B cell (primary cell): ENCODE results near the gene CPNE5. TPM values are rescaled to one million over a fixed set of nuclear protein-coding genes. Genes with fewer than 3 reads are reported as not detected.
A peak's percentile ranks its signal among the peaks of the same experiment; 100 is the strongest.

ENCODE experiments used
- ATAC-seq: fragments of 200-7000 bp; cut with Tn5 transposase; one replicate; pipeline ENCODE4 v1.10.0; 2021; ENCODE audit warnings: low read depth, mild to moderate bottlenecking, moderate number of reproducible peaks, moderate library complexity
- CTCF ChIA-PET: fragments of 350-600 bp; sonication (Branson Sonifier 250); formaldehyde crosslinking; loops from one replicate; lab custom pipeline; 2021; ENCODE audit warnings: antibody characterized with exemption, inconsistent platforms; lab: Charles Lee
- POLR2A ChIA-PET: fragments of 350-600 bp; sonication (Branson Sonifier 250); formaldehyde crosslinking; loops from one replicate; lab custom pipeline; 2021; ENCODE audit warnings: antibody characterized with exemption; lab: Charles Lee
- DNase-seq: peaks from one replicate; pipeline ENCODE4 v3.0.0; 2013
- H2AFZ ChIP-seq: 2 replicates; pipeline ENCODE4 v1.6.1; 2012; ENCODE audit warnings: mild to moderate bottlenecking, low read depth, low read length; ENCODE audit not compliant: insufficient read depth, poor library complexity, severe bottlenecking
- H3K27ac ChIP-seq, 2 donors: 1 replicate in 1 of 2; 2 replicates in 1 of 2; pipeline ENCODE4 v1.5.1; 2012 to 2013; ENCODE audit warnings: low read length in 2 of 2, mild to moderate bottlenecking in 2 of 2, moderate library complexity in 1 of 2
- H3K27me3 ChIP-seq, 4 experiments: fragments of 200-600 bp in 1 of 4; sonication (generic) in 1 of 4; replicated peaks in 1 of 4; 1 replicate in 2 of 4; 2 replicates in 2 of 4; pipeline versions ENCODE4 v1.6.1 to v1.7.0; 2013 to 2016; ENCODE audit warnings: low read length in 3 of 4, mild to moderate bottlenecking in 2 of 4, mixed read lengths in 1 of 4, moderate library complexity in 1 of 4; ENCODE audit not compliant: insufficient read depth in 4 of 4, control insufficient read depth in 3 of 4; ENCODE audit errors: control extremely low read depth in 1 of 4
- H3K36me3 ChIP-seq, 2 experiments: replicated peaks in 1 of 2; 1 replicate in 1 of 2; 2 replicates in 1 of 2; pipeline versions ENCODE4 v1.6.1 to v1.7.1; 2013; ENCODE audit warnings: low read length in 1 of 2; ENCODE audit not compliant: insufficient read depth in 2 of 2, control insufficient read depth in 1 of 2; ENCODE audit errors: control extremely low read depth in 1 of 2, extremely low read depth in 1 of 2
- H3K4me1 ChIP-seq, 2 donors: fragments of 200-600 bp in 1 of 2; sonication (generic) in 1 of 2; 1 replicate in 1 of 2; 2 replicates in 1 of 2; pipeline versions ENCODE4 v1.5.1 to v1.6.1; 2013 to 2017; ENCODE audit warnings: low read length in 2 of 2; ENCODE audit not compliant: control insufficient read depth in 2 of 2, insufficient read depth in 2 of 2
- H3K4me2 ChIP-seq: replicated peaks from 2 replicates; pipeline ENCODE3; 2012; ENCODE audit warnings: mild to moderate bottlenecking, low read depth, low read length; ENCODE audit not compliant: poor library complexity, severe bottlenecking
- H3K4me3 ChIP-seq, 5 experiments: fragments of 200-600 bp in 1 of 5; sonication (generic) in 1 of 5; 1 replicate in 3 of 5; 2 replicates in 2 of 5; pipeline versions ENCODE4 v1.5.1 to v1.7.0; 2011 to 2016; ENCODE audit warnings: low read length in 4 of 5, mild to moderate bottlenecking in 4 of 5, low read depth in 2 of 5, control low read depth in 1 of 5, moderate library complexity in 1 of 5; ENCODE audit not compliant: insufficient read depth in 1 of 5; ENCODE audit errors: control extremely low read depth in 1 of 5, extremely low read depth in 1 of 5
- H3K79me2 ChIP-seq: fragments of 200-600 bp; sonication (generic); one replicate; pipeline ENCODE4 v1.6.0; 2016; ENCODE audit warnings: low read length; ENCODE audit not compliant: control insufficient read depth, insufficient read depth
- H3K9ac ChIP-seq: fragments of 200-600 bp; sonication (generic); 2 replicates; pipeline ENCODE4 v1.6.1; 2017; ENCODE audit warnings: mild to moderate bottlenecking, low read length, moderate library complexity
- H3K9me3 ChIP-seq, 3 donors: one replicate each; pipeline versions ENCODE4 v1.6.1 to v1.7.1; 2013; ENCODE audit warnings: low read length in 2 of 3; ENCODE audit not compliant: control insufficient read depth in 2 of 3, insufficient read depth in 1 of 3; ENCODE audit errors: control extremely low read depth in 1 of 3
- H4K20me1 ChIP-seq: 2 replicates; pipeline ENCODE4 v1.6.0; 2012; ENCODE audit warnings: mild to moderate bottlenecking, low read length; ENCODE audit not compliant: insufficient read depth, control insufficient read depth, poor library complexity, severe bottlenecking
- H3K27ac Mint-ChIP-seq: one replicate; pipeline ENCODE4 v1.8.0; 2021; ENCODE audit warnings: mixed read lengths
- H3K27me3 Mint-ChIP-seq: one replicate; pipeline ENCODE4 v1.8.0; 2021; ENCODE audit warnings: mixed read lengths
- H3K4me1 Mint-ChIP-seq: one replicate; pipeline ENCODE4 v1.8.0; 2021; ENCODE audit warnings: mixed read lengths
- H3K4me3 Mint-ChIP-seq: one replicate; pipeline ENCODE4 v1.8.0; 2021; ENCODE audit warnings: mixed read lengths
- H3K9me3 Mint-ChIP-seq: one replicate; pipeline ENCODE4 v1.8.0; 2022; ENCODE audit warnings: mixed read lengths; ENCODE audit not compliant: insufficient read depth
- EZH2 ChIP-seq: IDR thresholded peaks from 2 replicates; pipeline ENCODE4 v1.6.1; 2012; ENCODE audit warnings: borderline replicate concordance, low read depth, mild to moderate bottlenecking, moderate library complexity, low read length; ENCODE audit not compliant: insufficient read depth, poor library complexity, severe bottlenecking
- WGBS: methylation state at CpG from one replicate; pipeline ENCODE4 v1.1.5; 2013; ENCODE audit warnings: missing lambda C conversion rate; ENCODE audit not compliant: insufficient coverage; 5-methylcytosine and 5-hydroxymethylcytosine counted together
- intact Hi-C: fragments of 100-400 bp; cut with micrococcal nuclease; formaldehyde crosslinking; loops from one replicate; pipeline ENCODE4 v1.10.0; 2022
- polyA plus RNA-seq: library from polyadenylated mRNA; depleted of rRNA; stranded (reverse); fragments of >200 nt; gene quantifications from 2 replicates; pipeline ENCODE4 v1.2.3, GENCODE V29; 2012
- total RNA-seq, 2 donors: library from RNA; stranded (reverse); fragments of 120-200 nt in 1 of 2; gene quantifications; 1 replicate in 1 of 2; 2 replicates in 1 of 2; pipeline versions ENCODE4 v1.2.3 to v1.2.4, GENCODE V29; 2013 to 2022
- TF ChIP-seq, protein P1 (sequence below): fragments of 200-600 bp; IDR thresholded peaks from one replicate; pipeline ENCODE4 v1.8.0; 2022; ENCODE audit warnings: antibody characterized with exemption, mild to moderate bottlenecking

CPNE5 gene
- total and polyA plus RNA-seq, 2 donors (not counting 1 experiment from before 2014, with no cell fraction given), result 49.8 to 357 TPM

GRCh38 chr6:36739947-36740817 lies 99.1 kb downstream of the CPNE5 start:
- Histone ChIP-seq H3K4me1 (peaks cover 66 to 86% of the 10 kb centered on the region in 2 donors), H3K79me2 (peaks cover 5% of the 10 kb centered on the region), H4K20me1 (no peaks in the 10 kb centered on the region), H3K4me3 (no peak overlapping the region), H2AFZ (no peak overlapping the region), H3K4me2 (peak overlapping the region; percentile 47), H3K9me3 (peaks cover 0 to 2% (median 0%) of the 10 kb centered on the region in 3 donors), H3K9ac (no peak overlapping the region), H3K27ac (peak overlapping the region; percentile 46 to 53), H3K36me3 (peaks cover 0 to 46% of the 10 kb centered on the region in 2 experiments), H3K27me3 (no peaks in the 10 kb centered on the region)
- H3K27me3 Mint-ChIP-seq, result no peaks in the 10 kb centered on the region
- WGBS, result 65% methylated on average over 9 of the region's 13 CpGs
- ChIA-PET CTCF (interaction anchor here (1.2 kb wide), 1 partner anchor 13 kb away, joined by 3 read pairs; no protein-coding TSS in a partner anchor), POLR2A (interaction anchor here (0.7 kb wide), 1 partner anchor 15 kb away, joined by 3 read pairs; no protein-coding TSS in a partner anchor)
- peak overlapping the region; percentile 62 for H3K4me3 Mint-ChIP-seq
- ATAC-seq (peak; percentile 46), DNase-seq (no peak)
- intact Hi-C loops, result loop anchor here (5.0 kb wide), 1 partner anchor 118 kb away; no protein-coding TSS in a partner anchor
- peak overlapping the region; percentile 85 for H3K27ac Mint-ChIP-seq
- peaks cover 72% of the 10 kb centered on the region for H3K4me1 Mint-ChIP-seq
- no peaks in the 10 kb centered on the region for H3K9me3 Mint-ChIP-seq
- TF ChIP-seq EZH2, result no peak
- TF ChIP-seq, protein P1, sequence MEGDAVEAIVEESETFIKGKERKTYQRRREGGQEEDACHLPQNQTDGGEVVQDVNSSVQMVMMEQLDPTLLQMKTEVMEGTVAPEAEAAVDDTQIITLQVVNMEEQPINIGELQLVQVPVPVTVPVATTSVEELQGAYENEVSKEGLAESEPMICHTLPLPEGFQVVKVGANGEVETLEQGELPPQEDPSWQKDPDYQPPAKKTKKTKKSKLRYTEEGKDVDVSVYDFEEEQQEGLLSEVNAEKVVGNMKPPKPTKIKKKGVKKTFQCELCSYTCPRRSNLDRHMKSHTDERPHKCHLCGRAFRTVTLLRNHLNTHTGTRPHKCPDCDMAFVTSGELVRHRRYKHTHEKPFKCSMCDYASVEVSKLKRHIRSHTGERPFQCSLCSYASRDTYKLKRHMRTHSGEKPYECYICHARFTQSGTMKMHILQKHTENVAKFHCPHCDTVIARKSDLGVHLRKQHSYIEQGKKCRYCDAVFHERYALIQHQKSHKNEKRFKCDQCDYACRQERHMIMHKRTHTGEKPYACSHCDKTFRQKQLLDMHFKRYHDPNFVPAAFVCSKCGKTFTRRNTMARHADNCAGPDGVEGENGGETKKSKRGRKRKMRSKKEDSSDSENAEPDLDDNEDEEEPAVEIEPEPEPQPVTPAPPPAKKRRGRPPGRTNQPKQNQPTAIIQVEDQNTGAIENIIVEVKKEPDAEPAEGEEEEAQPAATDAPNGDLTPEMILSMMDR, result no peak

DNA sequence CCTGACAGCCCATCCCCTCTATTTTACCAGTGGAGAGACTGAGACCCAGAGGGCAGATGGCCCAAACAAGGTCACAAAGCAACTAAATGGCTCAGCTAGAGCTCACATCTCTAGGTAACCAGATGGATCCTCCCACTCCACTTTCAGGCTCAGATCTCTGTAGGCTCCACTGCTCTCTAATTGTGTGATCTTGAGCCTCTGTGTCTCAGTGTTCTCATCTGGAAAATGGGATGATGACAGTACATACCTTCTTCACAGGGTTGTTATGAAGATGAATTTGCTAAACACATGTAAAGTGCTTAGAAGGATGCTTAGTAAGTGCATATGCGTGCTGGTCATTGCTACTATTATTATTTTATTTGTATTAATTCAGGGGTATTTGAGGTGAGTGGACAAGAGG lies 101.1 kb downstream of the CPNE5 start:
- no peak overlapping the region for H3K9ac ChIP-seq
- H3K27ac Mint-ChIP-seq, result peak overlapping the region; percentile 53
- no peak overlapping the region for H3K4me2 ChIP-seq
- ATAC-seq, result no peak
- DNase-seq, result no peak
- peaks cover 0 to 2% (median 0%) of the 10 kb centered on the region in 3 donors for H3K9me3 ChIP-seq
- H3K4me1 ChIP-seq, result peaks cover 56 to 77% of the 10 kb centered on the region in 2 donors
- no CpG with 5 or more reads among the region's 1 CpG for WGBS
- no peak overlapping the region for H3K27ac ChIP-seq
- CTCF ChIA-PET, result no interaction called here
- no peaks in the 10 kb centered on the region for H3K9me3 Mint-ChIP-seq
- no peak overlapping the region for H3K4me3 ChIP-seq
- H2AFZ ChIP-seq, result no peak overlapping the region
- H3K27me3 ChIP-seq, result no peaks in the 10 kb centered on the region
- H3K4me3 Mint-ChIP-seq, result no peak overlapping the region
- TF ChIP-seq, protein P1, result no peak
- TF ChIP-seq EZH2, result no peak
- H3K27me3 Mint-ChIP-seq, result no peaks in the 10 kb centered on the region
- H3K36me3 ChIP-seq, result peaks cover 0 to 26% of the 10 kb centered on the region in 2 experiments
- peaks cover 62% of the 10 kb centered on the region for H3K4me1 Mint-ChIP-seq
- H3K79me2 ChIP-seq, result no peaks in the 10 kb centered on the region
- no peaks in the 10 kb centered on the region for H4K20me1 ChIP-seq
- POLR2A ChIA-PET, result no interaction called here
- intact Hi-C loops, result loop anchor here (5.0 kb wide), 1 partner anchor 116 kb away; no protein-coding TSS in a partner anchor
